ENCODE measurements around the gene COL18A1.

DNA sequence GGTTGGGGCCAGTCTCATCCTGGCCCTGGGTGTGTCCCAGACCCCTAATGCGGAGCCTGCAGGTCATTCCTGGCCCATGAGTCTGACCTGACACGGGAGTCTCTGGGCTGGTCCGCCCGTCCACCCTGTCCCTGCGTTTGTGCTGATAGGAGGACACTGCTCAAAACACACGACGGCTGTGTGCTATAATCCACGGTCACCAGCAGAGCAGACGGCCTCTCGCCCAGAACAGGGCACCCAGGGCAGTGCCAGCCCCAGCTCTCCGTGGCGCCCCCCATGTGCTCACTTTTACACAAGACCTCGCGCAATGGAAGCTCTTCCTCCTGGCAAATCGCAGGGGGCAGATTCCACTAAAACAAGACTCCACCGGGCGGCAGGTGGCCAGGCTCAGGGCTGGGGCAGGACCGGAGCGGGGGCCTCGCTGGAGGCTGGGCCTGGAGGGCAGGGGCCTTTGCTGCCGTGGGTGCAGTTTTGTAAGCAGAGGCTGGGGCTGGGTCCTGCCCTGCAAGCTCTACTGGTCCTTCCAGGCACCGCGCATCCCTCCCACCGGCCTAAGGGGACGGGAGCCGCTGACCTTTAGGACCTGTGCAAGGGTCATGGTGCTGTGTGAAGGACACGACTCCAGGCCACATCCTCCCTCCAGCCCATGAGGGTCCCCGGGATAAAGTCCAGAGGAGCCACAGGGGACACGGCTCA, 147.9 kb downstream of the COL18A1 start:
- TF ChIP-seq, protein P1, sequence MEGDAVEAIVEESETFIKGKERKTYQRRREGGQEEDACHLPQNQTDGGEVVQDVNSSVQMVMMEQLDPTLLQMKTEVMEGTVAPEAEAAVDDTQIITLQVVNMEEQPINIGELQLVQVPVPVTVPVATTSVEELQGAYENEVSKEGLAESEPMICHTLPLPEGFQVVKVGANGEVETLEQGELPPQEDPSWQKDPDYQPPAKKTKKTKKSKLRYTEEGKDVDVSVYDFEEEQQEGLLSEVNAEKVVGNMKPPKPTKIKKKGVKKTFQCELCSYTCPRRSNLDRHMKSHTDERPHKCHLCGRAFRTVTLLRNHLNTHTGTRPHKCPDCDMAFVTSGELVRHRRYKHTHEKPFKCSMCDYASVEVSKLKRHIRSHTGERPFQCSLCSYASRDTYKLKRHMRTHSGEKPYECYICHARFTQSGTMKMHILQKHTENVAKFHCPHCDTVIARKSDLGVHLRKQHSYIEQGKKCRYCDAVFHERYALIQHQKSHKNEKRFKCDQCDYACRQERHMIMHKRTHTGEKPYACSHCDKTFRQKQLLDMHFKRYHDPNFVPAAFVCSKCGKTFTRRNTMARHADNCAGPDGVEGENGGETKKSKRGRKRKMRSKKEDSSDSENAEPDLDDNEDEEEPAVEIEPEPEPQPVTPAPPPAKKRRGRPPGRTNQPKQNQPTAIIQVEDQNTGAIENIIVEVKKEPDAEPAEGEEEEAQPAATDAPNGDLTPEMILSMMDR (optimal IDR thresholded peaks at IDR 0.05 in 1 of 3, IDR thresholded peaks at IDR 0.05 in 1 of 3, conservative IDR thresholded peaks at IDR 0.05 in 1 of 3; ENCODE audit: extremely low read depth in 1 of 3, insufficient read depth in 2 of 3, low read length in 3 of 3): no peak
- no peak for TF ChIP-seq EZH2 (IDR thresholded peaks at IDR 0.05; ENCODE audit: low read length)

All from keratinocyte (primary cell).